Stimulated activated CD4-positive, alpha-beta T cell treated with anti-CD3 and anti-CD28 coated beads, TNF-alpha, amount 100 ng/mL, for 1 hour (primary cell): ENCODE results near the gene THBS2.
"Not testable (repeated sequence)": the region's sequence is repeated elsewhere in the genome, so short reads cannot be mapped to it uniquely, and the experiment has no call there.

Experiments used
- DNase-seq, 3 donors: peaks; one replicate each; pipeline ENCODE4 v3.0.0-alpha.2; 2020; ENCODE audit warnings: low read depth in 3 of 3, low spot score in 1 of 3

The THBS2 gene

GRCh38 chr6:169186496-169187169 is 67.0 kb downstream of the THBS2 start:
- DNase-seq, result no peak

GRCh38 chr6:169185692-169186485 is 67.8 kb downstream of the THBS2 start:
- DNase-seq, result no peak

- DNase-seq, result no peak
Measured at GRCh38 chr6:169185011-169185521, 68.6 kb downstream of the THBS2 start.

- DNase-seq, result no peak
Measured at GRCh38 chr6:169184419-169184818, 69.2 kb downstream of the THBS2 start.

- no peak for DNase-seq
Measured at GRCh38 chr6:169183233-169183632, 70.4 kb downstream of the THBS2 start.

GRCh38 chr6:169179831-169180230 is 73.8 kb downstream of the THBS2 start:
- DNase-seq, result not testable (repeated sequence)

GRCh38 chr6:169177516-169178166 is 76.0 kb downstream of the THBS2 start:
- DNase-seq, result no peak

GRCh38 chr6:169176361-169176991 is 77.2 kb downstream of the THBS2 start:
- no peak for DNase-seq

GRCh38 chr6:169175360-169175887 is 78.2 kb downstream of the THBS2 start:
- no peak for DNase-seq

- no peak for DNase-seq
Measured at GRCh38 chr6:169174516-169175359, 78.9 kb downstream of the THBS2 start.

GRCh38 chr6:169173532-169174268 is 79.9 kb downstream of the THBS2 start:
- no peak for DNase-seq

GRCh38 chr6:169172946-169173345 is 80.7 kb downstream of the THBS2 start:
- DNase-seq, result no peak

- DNase-seq, result no peak
Measured at GRCh38 chr6:169172456-169172855, 81.2 kb downstream of the THBS2 start.

- DNase-seq, result no peak
Measured at GRCh38 chr6:169171951-169172350, 81.7 kb downstream of the THBS2 start.

- DNase-seq, result no peak
Measured at GRCh38 chr6:169171016-169171415, 82.6 kb downstream of the THBS2 start.

GRCh38 chr6:169170583-169170955 is 83.1 kb downstream of the THBS2 start:
- no peak for DNase-seq

GRCh38 chr6:169169941-169170582 is 83.6 kb downstream of the THBS2 start:
- no peak for DNase-seq

GRCh38 chr6:169169375-169169774 is 84.3 kb downstream of the THBS2 start:
- no peak for DNase-seq

GRCh38 chr6:169168706-169169105 is 84.9 kb downstream of the THBS2 start:
- DNase-seq, result no peak
